Heart right ventricle (tissue), 16 donors: ENCODE measurements around the gene SYT6. TPM values are rescaled to one million over a fixed set of nuclear protein-coding genes. Genes with fewer than 3 reads are reported as not detected.

Experiments
- ATAC-seq, 8 donors: fragments of 200-7000 bp; cut with Tn5 transposase; one replicate each; pipeline ENCODE4 v1.9.1; 2020; ENCODE audit warnings: mild to moderate bottlenecking in 8 of 8, moderate library complexity in 8 of 8, moderate number of reproducible peaks in 1 of 8
- DNase-seq, 2 donors: peaks; one replicate each; pipeline ENCODE4 v3.0.0-alpha.2; 2020
- H3K27ac ChIP-seq, 10 donors: fragments of 200-600 bp; sonication (generic) in 2 of 10; one replicate each; pipeline versions ENCODE4 v1.5.0 to v1.8.0; 2020 to 2022; ENCODE audit warnings: mild to moderate bottlenecking in 3 of 10
- H3K27me3 ChIP-seq, 7 donors: fragments of 200-600 bp; one replicate each; pipeline ENCODE4 v1.8.0; 2021 to 2022; ENCODE audit warnings: mild to moderate bottlenecking in 2 of 7
- H3K36me3 ChIP-seq, 9 donors: fragments of 200-600 bp; sonication (generic) in 1 of 9; one replicate each; pipeline versions ENCODE4 v1.5.0 to v1.8.0; 2020 to 2022; ENCODE audit warnings: mild to moderate bottlenecking in 2 of 9
- H3K4me1 ChIP-seq, 9 donors: fragments of 200-600 bp; sonication (generic) in 1 of 9; one replicate each; pipeline versions ENCODE4 v1.5.0 to v1.8.0; 2020 to 2022; ENCODE audit warnings: mild to moderate bottlenecking in 4 of 9
- H3K4me3 ChIP-seq, 10 donors: fragments of 200-600 bp; sonication (generic) in 2 of 10; one replicate each; pipeline versions ENCODE4 v1.5.0 to v1.8.0; 2020 to 2022; ENCODE audit warnings: mild to moderate bottlenecking in 7 of 10, moderate library complexity in 2 of 10
- H3K9me3 ChIP-seq, 11 donors: fragments of 200-600 bp in 10 of 11; sonication (generic) in 2 of 11; one replicate each; pipeline versions ENCODE4 v1.5.0 to v1.8.0; 2013 to 2022; ENCODE audit warnings: mild to moderate bottlenecking in 2 of 11, control low read depth in 1 of 11, moderate library complexity in 1 of 11
- CTCF ChIP-seq, 9 donors: fragments of 200-600 bp; sonication (generic) in 2 of 9; IDR thresholded peaks; one replicate each; pipeline versions ENCODE4 v1.5.0 to v1.8.0; 2021 to 2022; ENCODE audit warnings: antibody characterized with exemption in 9 of 9, mild to moderate bottlenecking in 5 of 9, moderate library complexity in 1 of 9
- WGBS, 2 donors: extraction: QIAGEN DNeasy Blood & Tissue Kit; methylation state at CpG; one replicate each; pipeline ENCODE4 v1.1.7; 2013; ENCODE audit warnings: inconsistent platforms in 1 of 2; 5-methylcytosine and 5-hydroxymethylcytosine counted together
- intact Hi-C, 10 donors: fragments of 100-400 bp; cut with DNase I; formaldehyde crosslinking; loops; one replicate each; pipeline versions ENCODE4 v1.11.1 to v1.14.2; 2022
- polyA plus RNA-seq, 2 donors: library from polyadenylated mRNA; stranded (reverse); fragments of 200-250 nt; gene quantifications; one replicate each; pipeline ENCODE4 v1.2.3, GENCODE V29; 2013
- total RNA-seq, 10 donors: library from RNA; stranded (reverse); fragmentation: NEBNext Ultra II Directional in 3 of 10; extraction: Animal tissue kit (Norgen Biotek cat#: 25700) in 3 of 10; gene quantifications; one replicate each; pipeline versions ENCODE4 v1.2.1 to v1.2.4, GENCODE V29; 2021 to 2023
- donor health status: Arrhythmogenic right ventricular cardiomyopathy.
- donor health status: ischemic (EF 13 %, LVEDD 7.1; RV severe dilation, severe dysfunction).
- donor health status: healthy with polysubstance abuse.
- donor health status: DM: no; HTN: yes; CAD: no.
- donor health status: DM: no; HTN: no; CAD: no.
- donor health status: ischemic (EF 25% LVEDD 6.9; RV normal size, moderate dysfunction).
- donor health status: ischemic (EF 25% LVEDD 5.7; RV mildly dilated, moderate dysfunction).
- donor health status: healthy.
- donor health status: DM: yes; HTN: yes; CAD: no.
- donor health status: Ischemic cardiomyopathy.
- donor health status: ischemic (EF 35%, LVEDD 5.7; RV mildly dilated, moderate dysfunction).
- donor health status: nonischemic (EF 11% LVEDD 7.7; RV severe dilation, severe dysfunction).
- donor health status: DM: yes; HTN: yes; CAD: no.
- donor health status: PGD.
- donor health status: ischemic (EF 29% LVEDD 5.4; RV normal size, mild dysfunction).
- donor health status: nonischemic (EF 23%, LVEDD 6.1; RV moderate dilation, normal function).

Gene SYT6
- total and polyA plus RNA-seq, 12 donors, result 0.21 TPM; not detected in 11

- Histone ChIP-seq H3K27me3 (no peaks in the 10 kb centered on the region), H3K9me3 (peaks cover 0 to 4% (median 0%) of the 10 kb centered on the region in 11 donors), H3K36me3 (no peaks in the 10 kb centered on the region), H3K4me3 (no peak overlapping the region), H3K27ac (peak overlapping the region in 5 of 10 donors; percentile 6 to 52 (median 48)), H3K4me1 (peaks cover 0 to 30% (median 19%) of the 10 kb centered on the region in 9 donors)
- peak; percentile 47 to 74 (median 67) for ATAC-seq
- WGBS, 2 donors, result 45 to 50% methylated on average over 17 of the region's 17 CpGs
- peak; percentile 11 to 21 for DNase-seq
- no peak for TF ChIP-seq CTCF (IDR thresholded peaks at IDR 0.05)
- intact Hi-C loops, result no loop called here
Observed at GRCh38 chr1:114081437-114082303, 72.0 kb downstream of the SYT6 start.

- ATAC-seq (peak in 3 of 8 donors; percentile 14 to 46 (median 28)), DNase-seq (no peak)
- Histone ChIP-seq H3K27ac (peak overlapping the region in 3 of 10 donors; percentile 6 to 48 (median 34)), H3K4me1 (peaks cover 0 to 39% (median 19%) of the 10 kb centered on the region in 9 donors), H3K9me3 (peaks cover 0 to 4% (median 0%) of the 10 kb centered on the region in 11 donors), H3K4me3 (no peak overlapping the region), H3K27me3 (no peaks in the 10 kb centered on the region), H3K36me3 (no peaks in the 10 kb centered on the region)
- intact Hi-C loops, result no loop called here
- no peak for TF ChIP-seq CTCF (IDR thresholded peaks at IDR 0.05)
- WGBS, 2 donors, result 71 to 72% methylated on average over 13 of the region's 13 CpGs
Observed at GRCh38 chr1:114080511-114081436, 72.9 kb downstream of the SYT6 start.

GRCh38 chr1:114079596-114080190 is 74.0 kb downstream of the SYT6 start:
- Histone ChIP-seq H3K4me3 (no peak overlapping the region), H3K27ac (no peak overlapping the region), H3K4me1 (peaks cover 0 to 44% (median 19%) of the 10 kb centered on the region in 9 donors), H3K9me3 (no peaks in the 10 kb centered on the region), H3K27me3 (no peaks in the 10 kb centered on the region), H3K36me3 (no peaks in the 10 kb centered on the region)
- DNase-seq (no peak), ATAC-seq (no peak)
- 88 to 89% methylated on average over 5 of the region's 5 CpGs for WGBS, 2 donors
- intact Hi-C loops, result no loop called here
- TF ChIP-seq CTCF (IDR thresholded peaks at IDR 0.05), result no peak

GRCh38 chr1:114078116-114078515 is 75.6 kb downstream of the SYT6 start:
- Histone ChIP-seq H3K27me3 (no peaks in the 10 kb centered on the region), H3K27ac (no peak overlapping the region), H3K4me1 (peaks cover 0 to 41% (median 19%) of the 10 kb centered on the region in 9 donors), H3K4me3 (no peak overlapping the region), H3K9me3 (peaks cover 0 to 5% (median under 1%) of the 10 kb centered on the region in 11 donors), H3K36me3 (no peaks in the 10 kb centered on the region)
- intact Hi-C loops, result no loop called here
- DNase-seq (no peak), ATAC-seq (no peak)
- 60 to 75% methylated on average over 4 of the region's 4 CpGs for WGBS, 2 donors
- TF ChIP-seq CTCF (IDR thresholded peaks at IDR 0.05), result no peak
